ENCODE data around the gene HACD2.

HACD2 gene

GRCh38 chr3:123552095-123552714, 32.6 kb downstream of the HACD2 start:
- TF ChIP-seq, protein P1, sequence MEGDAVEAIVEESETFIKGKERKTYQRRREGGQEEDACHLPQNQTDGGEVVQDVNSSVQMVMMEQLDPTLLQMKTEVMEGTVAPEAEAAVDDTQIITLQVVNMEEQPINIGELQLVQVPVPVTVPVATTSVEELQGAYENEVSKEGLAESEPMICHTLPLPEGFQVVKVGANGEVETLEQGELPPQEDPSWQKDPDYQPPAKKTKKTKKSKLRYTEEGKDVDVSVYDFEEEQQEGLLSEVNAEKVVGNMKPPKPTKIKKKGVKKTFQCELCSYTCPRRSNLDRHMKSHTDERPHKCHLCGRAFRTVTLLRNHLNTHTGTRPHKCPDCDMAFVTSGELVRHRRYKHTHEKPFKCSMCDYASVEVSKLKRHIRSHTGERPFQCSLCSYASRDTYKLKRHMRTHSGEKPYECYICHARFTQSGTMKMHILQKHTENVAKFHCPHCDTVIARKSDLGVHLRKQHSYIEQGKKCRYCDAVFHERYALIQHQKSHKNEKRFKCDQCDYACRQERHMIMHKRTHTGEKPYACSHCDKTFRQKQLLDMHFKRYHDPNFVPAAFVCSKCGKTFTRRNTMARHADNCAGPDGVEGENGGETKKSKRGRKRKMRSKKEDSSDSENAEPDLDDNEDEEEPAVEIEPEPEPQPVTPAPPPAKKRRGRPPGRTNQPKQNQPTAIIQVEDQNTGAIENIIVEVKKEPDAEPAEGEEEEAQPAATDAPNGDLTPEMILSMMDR (conservative IDR thresholded peaks at IDR 0.05), result peak; percentile 85
- no peak overlapping the region for H3K27ac ChIP-seq

DNA sequence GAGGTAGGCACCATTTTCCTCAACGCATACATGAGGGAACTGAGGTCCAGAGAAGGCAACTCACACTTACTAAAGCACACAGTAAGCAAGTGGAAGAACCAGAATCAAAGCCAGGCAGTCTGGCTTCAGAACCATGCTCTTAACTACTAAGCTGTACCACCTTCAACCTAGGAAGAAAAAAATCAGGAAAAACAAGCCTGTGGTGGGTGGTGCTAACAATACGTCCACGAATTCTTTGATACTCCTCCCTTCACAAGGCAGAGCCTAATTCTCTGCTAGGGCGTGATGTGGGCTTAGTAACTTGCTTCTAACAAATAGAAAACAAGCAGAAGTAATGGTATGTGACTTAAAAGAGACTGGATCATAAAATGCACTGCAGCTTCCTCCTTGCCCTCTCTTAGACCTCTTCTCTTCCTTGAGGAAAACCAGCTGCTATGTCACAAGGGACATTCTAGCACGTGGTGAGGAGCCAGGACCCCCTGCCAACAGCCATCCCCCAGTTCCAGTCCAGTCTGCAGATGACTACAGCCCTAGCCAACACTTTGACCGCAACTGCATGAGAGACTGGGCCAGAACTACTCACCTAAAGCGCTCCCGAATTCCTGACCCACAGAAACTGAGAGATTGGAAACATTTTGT, 36.9 kb downstream of the HACD2 start:
- TF ChIP-seq, protein P1 (conservative IDR thresholded peaks at IDR 0.05), result no peak
- H3K27ac ChIP-seq, result no peak overlapping the region

DNA sequence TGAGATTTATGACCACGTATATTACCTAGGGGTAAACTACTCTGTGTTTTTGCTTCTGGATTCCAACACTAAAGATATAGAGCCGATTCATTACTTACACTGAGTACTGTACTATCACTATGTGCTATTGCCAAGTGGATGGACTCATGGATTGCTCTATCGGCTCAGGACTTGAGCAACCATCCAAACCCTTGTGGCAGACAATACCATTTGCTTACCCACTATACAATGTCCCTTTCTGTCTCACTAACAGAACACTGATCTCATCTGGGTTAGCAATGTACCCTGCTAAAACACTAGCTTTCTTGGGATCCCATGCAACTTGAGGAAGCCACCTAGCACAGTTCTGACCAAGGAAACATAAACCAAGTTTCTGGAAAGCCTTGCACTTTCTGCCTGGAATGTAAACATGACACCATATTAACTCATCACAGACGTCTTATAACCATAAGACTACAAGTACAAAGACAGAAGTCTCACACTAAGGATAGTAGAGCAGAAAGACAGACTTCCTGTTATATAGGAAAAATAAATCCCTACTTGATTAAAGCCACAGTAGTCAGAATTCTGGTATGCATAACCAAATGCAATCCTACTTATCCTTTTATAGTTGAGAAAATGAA, 38.6 kb downstream of the HACD2 start:
- H3K27ac ChIP-seq, result no peak overlapping the region
- TF ChIP-seq, protein P1 (conservative IDR thresholded peaks at IDR 0.05), result no peak

DNA sequence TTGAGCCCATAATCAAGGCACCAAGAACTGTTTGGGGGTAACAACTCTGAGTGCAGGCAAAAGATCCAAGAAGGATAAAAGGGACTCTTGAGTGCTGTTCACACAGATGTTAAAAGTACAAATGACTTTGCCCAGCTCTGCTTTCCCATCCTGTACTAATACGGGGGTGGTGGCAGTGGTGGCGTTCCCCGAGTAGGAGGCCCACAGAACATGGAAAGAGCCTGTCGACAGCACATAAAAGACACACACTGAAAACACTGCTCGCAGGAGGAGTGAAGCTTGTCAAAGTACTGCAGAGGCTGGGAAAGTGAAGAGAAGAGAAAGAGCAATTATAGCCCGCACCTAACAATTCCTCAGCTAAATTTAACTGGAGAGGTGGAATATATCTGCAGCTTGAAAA, 40.9 kb downstream of the HACD2 start:
- no peak overlapping the region for H3K27ac ChIP-seq

DNA sequence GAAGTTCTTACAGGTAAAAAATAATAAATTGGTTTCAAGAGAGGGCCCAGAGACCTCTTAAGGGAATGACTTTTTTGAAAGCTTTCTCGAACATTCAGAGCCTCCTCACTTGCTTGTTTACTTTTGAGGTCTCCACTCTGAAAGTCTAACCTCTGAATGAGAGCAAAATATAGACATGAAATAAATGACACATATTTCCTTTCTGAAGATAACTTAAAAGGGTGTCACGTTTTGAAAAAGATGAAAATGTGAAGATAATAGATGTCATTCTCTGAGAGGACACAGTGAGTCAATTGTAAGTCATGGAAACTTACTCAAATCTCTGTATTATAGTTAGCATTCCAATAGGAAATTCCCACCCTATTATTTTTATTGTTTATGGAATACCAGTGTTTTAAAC, 44.6 kb downstream of the HACD2 start:
- H3K27ac ChIP-seq, result no peak overlapping the region
- TF ChIP-seq, protein P1 (conservative IDR thresholded peaks at IDR 0.05), result no peak

More for the DNA sequence above, 40.9 kb downstream of the HACD2 start:
- TF ChIP-seq, protein P1 (conservative IDR thresholded peaks at IDR 0.05), result no peak

DNA sequence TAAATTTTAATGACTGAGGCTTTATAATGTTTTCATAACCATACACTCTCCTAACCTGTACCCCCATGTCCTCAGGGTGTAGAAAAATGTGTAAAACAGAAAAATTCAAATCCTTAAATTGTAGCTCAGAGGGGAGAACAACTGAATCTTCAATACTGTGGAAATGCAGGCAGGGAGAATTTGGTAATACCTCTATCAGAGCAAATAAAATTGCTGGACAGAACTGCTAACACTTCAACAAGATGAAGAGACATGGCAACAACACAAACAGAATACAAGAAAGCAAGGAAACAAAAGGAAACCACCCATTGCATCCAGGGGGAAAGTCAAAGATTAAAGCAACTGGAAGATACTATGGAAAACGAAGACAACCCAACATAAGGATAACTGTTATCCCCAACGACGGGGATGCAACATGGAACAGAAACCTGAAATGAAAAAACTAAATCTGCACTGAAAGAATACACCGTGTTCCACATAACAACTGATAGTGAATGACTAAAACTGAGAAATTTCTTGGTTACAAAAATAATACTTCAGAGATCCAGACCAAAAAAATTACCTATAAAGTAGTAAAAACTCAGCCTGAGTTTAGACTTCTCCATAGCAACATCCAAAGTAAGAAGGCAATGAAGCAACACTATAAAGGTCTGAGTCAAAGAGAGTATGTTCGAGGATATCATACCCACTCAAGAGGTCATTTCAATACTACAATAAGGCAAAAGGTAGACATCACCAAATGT, 48.5 kb downstream of the HACD2 start:
- no peak overlapping the region for H3K27ac ChIP-seq
- TF ChIP-seq, protein P1 (conservative IDR thresholded peaks at IDR 0.05), result no peak

GRCh38 chr3:123535580-123535979, 49.3 kb downstream of the HACD2 start:
- no peak overlapping the region for H3K27ac ChIP-seq
- TF ChIP-seq, protein P1 (conservative IDR thresholded peaks at IDR 0.05), result no peak
